ENCODE data around the gene NIPSNAP2. TPM values are rescaled to one million over a fixed set of nuclear protein-coding genes. Genes with fewer than 3 reads are reported as not detected.
A peak's percentile ranks its signal among the peaks of the same experiment; 100 is the strongest.

NIPSNAP2 gene
- total and polyA plus RNA-seq, 2 of the 13 experiments (the other 11 are each of a cell fraction or from before 2014, with no cell fraction given), result 40.3 to 61.5 TPM

DNA sequence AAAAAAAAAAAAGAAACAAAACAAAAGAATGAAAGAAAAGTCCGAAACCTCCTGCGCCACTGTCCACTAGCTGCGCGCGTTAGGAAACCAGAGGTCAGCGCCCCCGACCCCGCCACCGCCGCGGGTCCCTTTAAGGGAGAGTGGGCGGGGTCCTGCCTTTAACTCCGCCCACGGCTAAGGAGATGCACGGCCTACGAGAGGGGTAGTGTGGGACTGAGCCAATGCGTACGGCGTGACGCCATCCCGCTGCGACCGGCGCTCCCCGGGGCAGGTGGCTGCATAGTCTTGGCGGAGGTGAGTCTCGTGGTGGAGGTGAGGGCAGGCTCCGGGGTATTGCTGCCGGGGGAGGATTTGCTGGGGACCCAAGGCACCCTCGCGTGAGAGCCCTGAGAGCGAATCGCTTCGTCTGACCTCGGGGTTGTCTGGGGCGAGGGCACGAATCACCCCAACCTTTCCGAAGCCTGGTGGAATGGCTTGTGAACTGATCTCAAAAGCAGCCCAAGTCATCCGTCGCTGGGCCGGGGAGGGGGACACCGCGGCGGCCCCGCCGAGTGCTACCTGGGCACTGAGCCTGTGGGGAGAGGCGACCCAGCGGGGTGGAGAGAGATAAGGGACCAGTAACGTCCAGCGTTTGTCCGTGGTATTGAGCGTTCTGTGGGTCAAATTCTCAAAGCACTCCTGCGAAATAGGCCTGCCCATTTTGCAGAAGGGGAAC lies 12.6 kb upstream of the NIPSNAP2 start, which contains the start of gene MRPS17 (continued):
- TF ChIP-seq YEATS4 (CRISPR knock-in tag; IDR thresholded peaks at IDR 0.05; ENCODE audit: borderline replicate concordance), result peak; percentile 67; the same call in 1 of the 2 replicates
- TF ChIP-seq, protein P1, sequence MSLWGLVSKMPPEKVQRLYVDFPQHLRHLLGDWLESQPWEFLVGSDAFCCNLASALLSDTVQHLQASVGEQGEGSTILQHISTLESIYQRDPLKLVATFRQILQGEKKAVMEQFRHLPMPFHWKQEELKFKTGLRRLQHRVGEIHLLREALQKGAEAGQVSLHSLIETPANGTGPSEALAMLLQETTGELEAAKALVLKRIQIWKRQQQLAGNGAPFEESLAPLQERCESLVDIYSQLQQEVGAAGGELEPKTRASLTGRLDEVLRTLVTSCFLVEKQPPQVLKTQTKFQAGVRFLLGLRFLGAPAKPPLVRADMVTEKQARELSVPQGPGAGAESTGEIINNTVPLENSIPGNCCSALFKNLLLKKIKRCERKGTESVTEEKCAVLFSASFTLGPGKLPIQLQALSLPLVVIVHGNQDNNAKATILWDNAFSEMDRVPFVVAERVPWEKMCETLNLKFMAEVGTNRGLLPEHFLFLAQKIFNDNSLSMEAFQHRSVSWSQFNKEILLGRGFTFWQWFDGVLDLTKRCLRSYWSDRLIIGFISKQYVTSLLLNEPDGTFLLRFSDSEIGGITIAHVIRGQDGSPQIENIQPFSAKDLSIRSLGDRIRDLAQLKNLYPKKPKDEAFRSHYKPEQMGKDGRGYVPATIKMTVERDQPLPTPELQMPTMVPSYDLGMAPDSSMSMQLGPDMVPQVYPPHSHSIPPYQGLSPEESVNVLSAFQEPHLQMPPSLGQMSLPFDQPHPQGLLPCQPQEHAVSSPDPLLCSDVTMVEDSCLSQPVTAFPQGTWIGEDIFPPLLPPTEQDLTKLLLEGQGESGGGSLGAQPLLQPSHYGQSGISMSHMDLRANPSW (CRISPR knock-in tag; IDR thresholded peaks at IDR 0.05; ENCODE audit: borderline replicate concordance), result no peak
- TF ChIP-seq POLR2G (IDR thresholded peaks at IDR 0.05; ENCODE audit: low read depth, low read length), result peak; percentile 85
- TF ChIP-seq SRSF1 (optimal IDR thresholded peaks at IDR 0.05; ENCODE audit: low read depth, low read length), result peak; percentile 55
- TF ChIP-seq ZFP36L1 (CRISPR knock-in tag; IDR thresholded peaks at IDR 0.05), result peak; percentile 25; the same call in 1 of the 2 replicates
- TF ChIP-seq ZNF629 (CRISPR knock-in tag; conservative IDR thresholded peaks at IDR 0.05), result peak; percentile 97; the same call in 1 of the 2 replicates
- TF ChIP-seq NFE2L2 (IDR thresholded peaks at IDR 0.05; ENCODE audit: low read length), result no peak
- TF ChIP-seq, protein P2, sequence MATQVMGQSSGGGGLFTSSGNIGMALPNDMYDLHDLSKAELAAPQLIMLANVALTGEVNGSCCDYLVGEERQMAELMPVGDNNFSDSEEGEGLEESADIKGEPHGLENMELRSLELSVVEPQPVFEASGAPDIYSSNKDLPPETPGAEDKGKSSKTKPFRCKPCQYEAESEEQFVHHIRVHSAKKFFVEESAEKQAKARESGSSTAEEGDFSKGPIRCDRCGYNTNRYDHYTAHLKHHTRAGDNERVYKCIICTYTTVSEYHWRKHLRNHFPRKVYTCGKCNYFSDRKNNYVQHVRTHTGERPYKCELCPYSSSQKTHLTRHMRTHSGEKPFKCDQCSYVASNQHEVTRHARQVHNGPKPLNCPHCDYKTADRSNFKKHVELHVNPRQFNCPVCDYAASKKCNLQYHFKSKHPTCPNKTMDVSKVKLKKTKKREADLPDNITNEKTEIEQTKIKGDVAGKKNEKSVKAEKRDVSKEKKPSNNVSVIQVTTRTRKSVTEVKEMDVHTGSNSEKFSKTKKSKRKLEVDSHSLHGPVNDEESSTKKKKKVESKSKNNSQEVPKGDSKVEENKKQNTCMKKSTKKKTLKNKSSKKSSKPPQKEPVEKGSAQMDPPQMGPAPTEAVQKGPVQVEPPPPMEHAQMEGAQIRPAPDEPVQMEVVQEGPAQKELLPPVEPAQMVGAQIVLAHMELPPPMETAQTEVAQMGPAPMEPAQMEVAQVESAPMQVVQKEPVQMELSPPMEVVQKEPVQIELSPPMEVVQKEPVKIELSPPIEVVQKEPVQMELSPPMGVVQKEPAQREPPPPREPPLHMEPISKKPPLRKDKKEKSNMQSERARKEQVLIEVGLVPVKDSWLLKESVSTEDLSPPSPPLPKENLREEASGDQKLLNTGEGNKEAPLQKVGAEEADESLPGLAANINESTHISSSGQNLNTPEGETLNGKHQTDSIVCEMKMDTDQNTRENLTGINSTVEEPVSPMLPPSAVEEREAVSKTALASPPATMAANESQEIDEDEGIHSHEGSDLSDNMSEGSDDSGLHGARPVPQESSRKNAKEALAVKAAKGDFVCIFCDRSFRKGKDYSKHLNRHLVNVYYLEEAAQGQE (IDR thresholded peaks at IDR 0.05; ENCODE audit: borderline replicate concordance in 1 of 2, low read depth in 1 of 2, low read length in 2 of 2), result no peak
- TF ChIP-seq, protein P3, sequence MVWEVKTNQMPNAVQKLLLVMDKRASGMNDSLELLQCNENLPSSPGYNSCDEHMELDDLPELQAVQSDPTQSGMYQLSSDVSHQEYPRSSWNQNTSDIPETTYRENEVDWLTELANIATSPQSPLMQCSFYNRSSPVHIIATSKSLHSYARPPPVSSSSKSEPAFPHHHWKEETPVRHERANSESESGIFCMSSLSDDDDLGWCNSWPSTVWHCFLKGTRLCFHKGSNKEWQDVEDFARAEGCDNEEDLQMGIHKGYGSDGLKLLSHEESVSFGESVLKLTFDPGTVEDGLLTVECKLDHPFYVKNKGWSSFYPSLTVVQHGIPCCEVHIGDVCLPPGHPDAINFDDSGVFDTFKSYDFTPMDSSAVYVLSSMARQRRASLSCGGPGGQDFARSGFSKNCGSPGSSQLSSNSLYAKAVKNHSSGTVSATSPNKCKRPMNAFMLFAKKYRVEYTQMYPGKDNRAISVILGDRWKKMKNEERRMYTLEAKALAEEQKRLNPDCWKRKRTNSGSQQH (CRISPR knock-in tag; IDR thresholded peaks at IDR 0.05; ENCODE audit: low read depth), result no peak
- TF ChIP-seq TCF12 (IDR thresholded peaks at IDR 0.05), result no peak
- TF ChIP-seq TCF12 (CRISPR knock-in tag; IDR thresholded peaks at IDR 0.05), result no peak
- TF ChIP-seq CHD2 (IDR thresholded peaks at IDR 0.05; ENCODE audit: low read depth, low read length), result no peak
- peak; percentile 97 for TF ChIP-seq ATF1 (CRISPR knock-in tag; IDR thresholded peaks at IDR 0.05)
- TF ChIP-seq, protein P4, sequence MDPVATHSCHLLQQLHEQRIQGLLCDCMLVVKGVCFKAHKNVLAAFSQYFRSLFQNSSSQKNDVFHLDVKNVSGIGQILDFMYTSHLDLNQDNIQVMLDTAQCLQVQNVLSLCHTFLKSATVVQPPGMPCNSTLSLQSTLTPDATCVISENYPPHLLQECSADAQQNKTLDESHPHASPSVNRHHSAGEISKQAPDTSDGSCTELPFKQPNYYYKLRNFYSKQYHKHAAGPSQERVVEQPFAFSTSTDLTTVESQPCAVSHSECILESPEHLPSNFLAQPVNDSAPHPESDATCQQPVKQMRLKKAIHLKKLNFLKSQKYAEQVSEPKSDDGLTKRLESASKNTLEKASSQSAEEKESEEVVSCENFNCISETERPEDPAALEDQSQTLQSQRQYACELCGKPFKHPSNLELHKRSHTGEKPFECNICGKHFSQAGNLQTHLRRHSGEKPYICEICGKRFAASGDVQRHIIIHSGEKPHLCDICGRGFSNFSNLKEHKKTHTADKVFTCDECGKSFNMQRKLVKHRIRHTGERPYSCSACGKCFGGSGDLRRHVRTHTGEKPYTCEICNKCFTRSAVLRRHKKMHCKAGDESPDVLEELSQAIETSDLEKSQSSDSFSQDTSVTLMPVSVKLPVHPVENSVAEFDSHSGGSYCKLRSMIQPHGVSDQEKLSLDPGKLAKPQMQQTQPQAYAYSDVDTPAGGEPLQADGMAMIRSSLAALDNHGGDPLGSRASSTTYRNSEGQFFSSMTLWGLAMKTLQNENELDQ (CRISPR knock-in tag; IDR thresholded peaks at IDR 0.05; ENCODE audit: borderline replicate concordance), result peak; percentile 62; the same call in 1 of the 2 replicates
- TF ChIP-seq, protein P5, sequence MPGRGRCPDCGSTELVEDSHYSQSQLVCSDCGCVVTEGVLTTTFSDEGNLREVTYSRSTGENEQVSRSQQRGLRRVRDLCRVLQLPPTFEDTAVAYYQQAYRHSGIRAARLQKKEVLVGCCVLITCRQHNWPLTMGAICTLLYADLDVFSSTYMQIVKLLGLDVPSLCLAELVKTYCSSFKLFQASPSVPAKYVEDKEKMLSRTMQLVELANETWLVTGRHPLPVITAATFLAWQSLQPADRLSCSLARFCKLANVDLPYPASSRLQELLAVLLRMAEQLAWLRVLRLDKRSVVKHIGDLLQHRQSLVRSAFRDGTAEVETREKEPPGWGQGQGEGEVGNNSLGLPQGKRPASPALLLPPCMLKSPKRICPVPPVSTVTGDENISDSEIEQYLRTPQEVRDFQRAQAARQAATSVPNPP (CRISPR knock-in tag; IDR thresholded peaks at IDR 0.05), result no peak
- no peak for TF ChIP-seq ZNF329 (CRISPR knock-in tag; IDR thresholded peaks at IDR 0.05; ENCODE audit: low read depth)
- no peak for TF ChIP-seq NONO (IDR thresholded peaks at IDR 0.05)
- TF ChIP-seq NONO (CRISPR knock-in tag; conservative IDR thresholded peaks at IDR 0.05), result peak; percentile 64
